Kidney (tissue), 14 donors: ENCODE measurements around the gene B4GALT3. TPM values are rescaled to one million over a fixed set of nuclear protein-coding genes. Genes with fewer than 3 reads are reported as not detected.

Experiments
- DNase-seq, 5 donors: peaks; one replicate each; pipeline ENCODE4 v3.0.0-alpha.2; 2013 to 2020
- FAIRE-seq: peaks from 2 replicates; lab custom pipeline; 2012; peaks lifted over from hg19 to GRCh38; lab: Jason Lieb, UNC
- H3K27ac ChIP-seq, 2 donors: one replicate each; pipeline ENCODE4 v1.7.0; 2013; ENCODE audit warnings: low read depth in 2 of 2, low read length in 2 of 2, inconsistent platforms in 1 of 2
- H3K27me3 ChIP-seq: one replicate; pipeline ENCODE4 v1.7.1; 2013; ENCODE audit warnings: low read length, inconsistent platforms; ENCODE audit not compliant: control insufficient read depth, insufficient read depth
- H3K36me3 ChIP-seq, 3 donors: one replicate each; pipeline versions ENCODE4 v1.7.0 to v1.7.1; 2013; ENCODE audit warnings: low read length in 3 of 3, control low read depth in 1 of 3, inconsistent platforms in 1 of 3; ENCODE audit not compliant: insufficient read depth in 3 of 3, control insufficient read depth in 2 of 3
- H3K4me1 ChIP-seq, 3 donors: one replicate each; pipeline versions ENCODE4 v1.7.0 to v1.7.1; 2013; ENCODE audit warnings: low read length in 3 of 3, inconsistent platforms in 1 of 3, low read depth in 1 of 3; ENCODE audit not compliant: control insufficient read depth in 2 of 3, insufficient read depth in 2 of 3
- H3K4me3 ChIP-seq, 3 donors: one replicate each; pipeline versions ENCODE4 v1.7.0 to v1.8.1; 2013; ENCODE audit warnings: low read length in 3 of 3, control low read depth in 1 of 3, inconsistent platforms in 1 of 3
- H3K9ac ChIP-seq, 3 donors: one replicate each; pipeline versions ENCODE4 v1.7.0 to v1.7.1; 2013; ENCODE audit warnings: low read length in 3 of 3, control low read depth in 1 of 3, inconsistent platforms in 1 of 3
- H3K9me3 ChIP-seq, 3 donors: one replicate each; pipeline versions ENCODE4 v1.7.0 to v1.7.1; 2013; ENCODE audit warnings: low read length in 3 of 3, control low read depth in 1 of 3, inconsistent platforms in 1 of 3; ENCODE audit not compliant: control insufficient read depth in 2 of 3, insufficient read depth in 1 of 3
- intact Hi-C: fragments of 100-400 bp; cut with DNase I; formaldehyde crosslinking; loops from one replicate; pipeline ENCODE4 v1.11.1; 2022
- polyA plus RNA-seq: library from polyadenylated mRNA; stranded (reverse); fragments of 350-450 nt; fragmentation: Illumina TruSeq; extraction: RNeasy Lipid Tissue Mini Kit (QIAGEN cat#74804); gene quantifications from one replicate; pipeline ENCODE4 v1.2.3, GENCODE V29; 2014; ENCODE audit warnings: low read depth, low replicate concordance; ENCODE audit not compliant: insufficient read depth
- total RNA-seq: library from RNA; stranded (reverse); fragmentation: NEBNext Ultra II Directional; extraction: Animal tissue kit (Norgen Biotek cat#: 25700); gene quantifications from one replicate; pipeline ENCODE4 v1.2.1, GENCODE V29; 2021
- TF ChIP-seq, protein P1 (sequence below): IDR thresholded peaks from 3 replicates; pipeline ENCODE4 v1.5.1; 2012; ENCODE audit warnings: mild to moderate bottlenecking, moderate library complexity, borderline replicate concordance; ENCODE audit not compliant: insufficient read depth; ENCODE audit errors: extremely low read depth
- donor health status: control.
- donor health status: control.
- donor health status: control.
- donor health status: control.
- donor health status: control.
- donor health status: DM: yes; HTN: yes; CAD: no.
- donor health status: Normal renal cell carcinoma (clear cell type).

B4GALT3 gene
- total and polyA plus RNA-seq, 2 donors from 2014 or later = 22.9 to 33.5 TPM

DNA sequence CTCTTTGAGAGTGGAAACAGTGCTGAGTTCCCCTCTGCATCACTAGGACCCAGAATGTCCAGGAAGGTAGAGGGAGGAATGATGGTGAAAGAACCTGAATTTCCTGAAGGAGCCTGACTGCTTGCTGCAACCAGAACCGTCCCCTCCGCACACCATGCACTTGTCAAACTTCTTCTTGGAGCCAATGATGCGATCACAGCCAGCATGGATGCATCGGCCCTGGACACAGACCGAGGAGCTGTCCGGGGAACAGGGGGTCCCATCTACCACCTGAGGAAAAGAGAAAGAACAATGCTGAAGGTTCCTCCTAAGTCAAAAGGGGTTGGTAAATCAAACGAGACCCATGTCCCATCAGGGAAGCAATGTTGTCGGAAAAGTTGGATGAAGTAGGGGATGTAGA is 14.7 kb upstream of the B4GALT3 start:
- Histone ChIP-seq H3K27me3 (no peaks in the 10 kb centered on the region), H3K36me3 (peaks cover 0 to 4% (median 0%) of the 10 kb centered on the region in 3 donors), H3K9ac (no peak overlapping the region), H3K4me1 (peaks cover 0 to 5% (median 1%) of the 10 kb centered on the region in 3 donors), H3K27ac (no peak overlapping the region), H3K4me3 (no peak overlapping the region), H3K9me3 (no peaks in the 10 kb centered on the region)
- intact Hi-C loops = no loop called here
- DNase-seq = peak in 1 of 5 donors; percentile 64
- TF ChIP-seq, protein P1, sequence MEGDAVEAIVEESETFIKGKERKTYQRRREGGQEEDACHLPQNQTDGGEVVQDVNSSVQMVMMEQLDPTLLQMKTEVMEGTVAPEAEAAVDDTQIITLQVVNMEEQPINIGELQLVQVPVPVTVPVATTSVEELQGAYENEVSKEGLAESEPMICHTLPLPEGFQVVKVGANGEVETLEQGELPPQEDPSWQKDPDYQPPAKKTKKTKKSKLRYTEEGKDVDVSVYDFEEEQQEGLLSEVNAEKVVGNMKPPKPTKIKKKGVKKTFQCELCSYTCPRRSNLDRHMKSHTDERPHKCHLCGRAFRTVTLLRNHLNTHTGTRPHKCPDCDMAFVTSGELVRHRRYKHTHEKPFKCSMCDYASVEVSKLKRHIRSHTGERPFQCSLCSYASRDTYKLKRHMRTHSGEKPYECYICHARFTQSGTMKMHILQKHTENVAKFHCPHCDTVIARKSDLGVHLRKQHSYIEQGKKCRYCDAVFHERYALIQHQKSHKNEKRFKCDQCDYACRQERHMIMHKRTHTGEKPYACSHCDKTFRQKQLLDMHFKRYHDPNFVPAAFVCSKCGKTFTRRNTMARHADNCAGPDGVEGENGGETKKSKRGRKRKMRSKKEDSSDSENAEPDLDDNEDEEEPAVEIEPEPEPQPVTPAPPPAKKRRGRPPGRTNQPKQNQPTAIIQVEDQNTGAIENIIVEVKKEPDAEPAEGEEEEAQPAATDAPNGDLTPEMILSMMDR = no peak
- no peak for FAIRE-seq

DNA sequence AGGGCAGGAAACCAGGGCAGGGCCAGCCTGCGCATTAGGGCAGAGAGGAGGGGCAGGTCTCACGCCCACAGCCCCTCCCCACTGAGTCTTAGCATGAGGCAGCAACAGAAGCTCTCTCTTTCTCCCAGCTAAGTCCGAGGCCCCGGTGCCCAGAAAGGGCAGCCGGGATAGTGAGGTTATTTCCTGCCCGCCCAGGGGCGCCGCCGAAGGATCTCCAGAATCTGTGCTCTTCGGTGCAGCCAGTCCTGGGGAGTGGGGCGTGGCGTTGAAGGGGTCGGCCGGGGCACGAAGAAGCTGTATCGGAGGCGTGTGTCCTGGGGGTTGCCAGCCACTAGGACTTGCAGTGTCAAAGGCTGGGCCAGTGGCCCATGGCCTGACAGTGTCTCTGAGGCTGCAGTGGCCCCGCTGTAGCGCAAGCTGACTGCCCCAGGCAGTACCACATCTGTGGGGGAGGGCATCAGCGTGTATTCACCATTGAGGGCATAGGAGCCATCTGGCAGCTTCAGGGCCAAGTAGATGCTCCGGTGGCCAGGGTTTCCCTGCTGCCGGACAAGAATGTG is 13.7 kb upstream of the B4GALT3 start:
- Histone ChIP-seq H3K9ac (no peak overlapping the region), H3K4me1 (peaks cover 0 to 5% (median 2%) of the 10 kb centered on the region in 3 donors), H3K27me3 (no peaks in the 10 kb centered on the region), H3K27ac (no peak overlapping the region), H3K9me3 (no peaks in the 10 kb centered on the region), H3K36me3 (peaks cover 0 to 4% (median 0%) of the 10 kb centered on the region in 3 donors), H3K4me3 (no peak overlapping the region)
- FAIRE-seq = no peak
- intact Hi-C loops = no loop called here
- DNase-seq = peak in 1 of 5 donors; percentile 68
- TF ChIP-seq, protein P1 = no peak

DNA sequence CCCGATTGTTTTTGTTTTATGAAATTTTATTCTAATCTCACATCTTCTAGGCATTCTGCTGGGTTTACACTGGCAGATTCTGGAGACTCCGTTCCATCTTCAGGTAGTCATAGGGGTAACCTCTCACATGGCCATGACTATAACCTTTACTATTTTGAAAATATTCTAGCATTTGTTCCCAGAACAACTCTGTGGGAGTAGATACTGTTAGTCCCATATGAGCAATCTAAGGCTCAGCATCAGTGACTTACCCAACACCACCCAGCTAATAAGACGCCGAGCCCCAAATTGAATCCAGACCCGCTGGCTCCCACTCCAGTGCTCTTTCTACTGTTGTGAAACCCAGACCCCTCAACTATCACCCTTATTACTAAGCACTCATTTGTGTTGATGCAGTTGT is 11.7 kb upstream of the B4GALT3 start:
- intact Hi-C loops = no loop called here
- peak in 1 of 5 donors; percentile 14 for DNase-seq
- Histone ChIP-seq H3K9me3 (no peaks in the 10 kb centered on the region), H3K9ac (no peak overlapping the region), H3K27ac (no peak overlapping the region), H3K27me3 (no peaks in the 10 kb centered on the region), H3K36me3 (no peaks in the 10 kb centered on the region), H3K4me1 (peaks cover 0 to 5% (median 2%) of the 10 kb centered on the region in 3 donors), H3K4me3 (no peak overlapping the region)
- no peak for FAIRE-seq
- TF ChIP-seq, protein P1 = no peak

DNA sequence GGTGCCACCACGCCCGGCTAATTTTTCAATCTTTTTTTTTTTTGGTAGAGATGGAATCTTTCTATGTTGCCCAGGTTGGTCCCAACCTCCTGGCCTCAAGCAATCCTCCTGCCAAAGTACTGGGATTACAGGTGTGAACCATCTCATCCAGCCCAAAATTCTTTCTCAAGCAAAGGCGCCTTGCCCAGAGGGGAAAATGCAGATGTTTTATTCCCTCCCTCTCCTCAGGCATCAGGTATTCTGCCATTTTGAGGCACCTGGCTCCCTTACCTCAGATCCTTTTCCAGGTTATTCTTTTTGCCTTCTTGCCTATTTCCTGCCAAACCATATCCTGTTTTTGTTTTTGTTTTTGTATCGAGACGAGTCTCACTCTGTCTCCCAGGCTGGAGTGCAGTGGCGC is 11.1 kb upstream of the B4GALT3 start:
- Histone ChIP-seq H3K9me3 (no peaks in the 10 kb centered on the region), H3K27ac (no peak overlapping the region), H3K9ac (no peak overlapping the region), H3K4me1 (peaks cover 0 to 5% (median 2%) of the 10 kb centered on the region in 3 donors), H3K27me3 (no peaks in the 10 kb centered on the region), H3K4me3 (no peak overlapping the region), H3K36me3 (no peaks in the 10 kb centered on the region)
- TF ChIP-seq, protein P1 = no peak
- FAIRE-seq (no peak), DNase-seq (no peak)
- intact Hi-C loops = no loop called here
